Adrenal gland (tissue), 12 donors: ENCODE results near the gene GSX2. TPM values are rescaled to one million over a fixed set of nuclear protein-coding genes. Genes with fewer than 3 reads are reported as not detected.
A peak's percentile ranks its signal among the peaks of the same experiment; 100 is the strongest.

Source experiments
- DNase-seq, 7 donors: peaks; one replicate each; pipeline ENCODE4 v3.0.0-alpha.2; 2019 to 2020
- H3K27ac ChIP-seq, 5 donors: fragments of 200-600 bp; sonication (generic) in 4 of 5; 1 replicate in 3 of 5; 2 replicates in 2 of 5; pipeline versions ENCODE4 v1.5.1 to v1.8.0; 2016 to 2020; ENCODE audit warnings: mild to moderate bottlenecking in 1 of 5
- H3K27me3 ChIP-seq: fragments of 200-600 bp; 2 replicates; pipeline ENCODE4 v1.8.0; 2021
- H3K36me3 ChIP-seq, 2 donors: fragments of 200-600 bp; replicated peaks in 1 of 2; 1 replicate in 1 of 2; 2 replicates in 1 of 2; pipeline versions ENCODE4 v1.5.1 to v1.8.0; 2018 to 2022
- H3K4me1 ChIP-seq, 2 donors: fragments of 200-600 bp; replicated peaks in 1 of 2; 1 replicate in 1 of 2; 2 replicates in 1 of 2; pipeline versions ENCODE4 v1.5.1 to v1.8.0; 2018 to 2021
- H3K4me3 ChIP-seq, 4 donors: fragments of 200-600 bp; sonication (generic) in 3 of 4; one replicate each; pipeline ENCODE4 v1.5.1; 2016 to 2018
- H3K9me3 ChIP-seq, 3 donors: fragments of 200-600 bp; sonication (generic) in 1 of 3; replicated peaks in 1 of 3; 1 replicate in 2 of 3; 2 replicates in 1 of 3; pipeline versions ENCODE4 v1.5.1 to v1.8.0; 2016 to 2021
- CTCF ChIP-seq, 6 experiments: fragments of 450-650 bp in 4 of 6; fragments of 200-600 bp in 2 of 6; sonication (generic) in 1 of 6; IDR thresholded peaks; 1 replicate in 5 of 6; 2 replicates in 1 of 6; pipeline versions ENCODE4 v1.5.1 to v1.8.0; 2016 to 2021; ENCODE audit warnings: antibody characterized with exemption in 6 of 6, mild to moderate bottlenecking in 2 of 6, moderate library complexity in 1 of 6
- POLR2A ChIP-seq, 2 donors: fragments of 450-650 bp; IDR thresholded peaks; one replicate each; pipeline ENCODE4 v1.6.1; 2017; ENCODE audit warnings: antibody characterized with exemption in 2 of 2, mild to moderate bottlenecking in 2 of 2, moderate library complexity in 1 of 2
- WGBS, 4 donors: extraction: QIAGEN DNeasy Blood & Tissue Kit in 2 of 4; methylation state at CpG; one replicate each; pipeline versions ENCODE4 v1.1.5 to v1.1.7; 2013 to 2017; 5-methylcytosine and 5-hydroxymethylcytosine counted together
- intact Hi-C, 2 donors: fragments of 100-400 bp; cut with DNase I; formaldehyde crosslinking; loops; one replicate each; pipeline versions ENCODE4 v1.14.1 to v1.15.0; 2022 to 2023
- polyA plus RNA-seq, 3 donors: library from polyadenylated mRNA; stranded (reverse); fragments of 200-250 nt in 2 of 3; fragments of 350-450 nt in 1 of 3; fragmentation: Illumina TruSeq in 1 of 3; extraction: RNeasy Lipid Tissue Mini Kit (QIAGEN cat#74804) in 1 of 3; gene quantifications; one replicate each; pipeline ENCODE4 v1.2.3, GENCODE V29; 2013 to 2014
- total RNA-seq, 9 donors: library from RNA; depleted of rRNA in 4 of 9; stranded (reverse); fragments of >200 nt in 4 of 9; fragments of 120-200 nt in 1 of 9; fragmentation: NEBNext Ultra II Directional in 1 of 9; extraction: Animal tissue kit (Norgen Biotek cat#: 25700) in 1 of 9; gene quantifications; one replicate each; pipeline versions ENCODE4 v1.1.0 to v1.2.4, GENCODE V29; 2013 to 2023
- donor health status: healthy with polysubstance abuse.
- donor health status: Bipolar disorder and iron deficiency.
- donor health status: DM: yes; HTN: yes; CAD: no.
- donor health status: DM: no; HTN: no; CAD: no.
- donor health status: DM: no; HTN: no; CAD: no.
- donor health status: DM: yes; HTN: yes; CAD: no.

The GSX2 gene
- total and polyA plus RNA-seq, 12 donors = not detected

- Histone ChIP-seq H3K36me3 (no peaks in the 10 kb centered on the region), H3K4me3 (no peak overlapping the region), H3K27ac (no peak overlapping the region), H3K4me1 (peaks cover 0 to 2% of the 10 kb centered on the region in 2 donors), H3K9me3 (no peaks in the 10 kb centered on the region), H3K27me3 (no peaks in the 10 kb centered on the region)
- no peak for TF ChIP-seq CTCF (IDR thresholded peaks at IDR 0.05)
- TF ChIP-seq POLR2A (IDR thresholded peaks at IDR 0.05) = no peak
- no peak for DNase-seq
- intact Hi-C loops = no loop called here
Measured at GRCh38 chr4:54076673-54077072, 23.3 kb upstream of the GSX2 start.

DNA sequence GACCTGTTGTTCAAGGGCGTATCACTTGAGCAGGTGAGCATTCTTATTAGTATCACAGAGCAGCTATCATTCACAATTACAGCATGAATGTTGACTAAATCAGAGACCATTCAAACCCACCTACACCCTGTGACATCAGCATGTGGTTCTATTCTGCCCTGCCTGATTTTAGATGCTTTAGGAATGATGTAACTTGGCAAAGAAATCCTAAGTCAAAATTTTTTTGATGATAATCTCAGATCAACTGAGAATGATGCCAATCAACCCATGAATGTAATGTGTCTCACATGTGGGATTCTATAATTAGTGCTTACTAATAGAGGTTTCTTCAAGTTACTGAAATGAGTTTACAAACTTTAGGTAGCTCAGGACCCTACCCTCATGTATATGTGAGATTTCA is 22.2 kb upstream of the GSX2 start:
- DNase-seq = no peak
- Histone ChIP-seq H3K27ac (no peak overlapping the region), H3K9me3 (no peaks in the 10 kb centered on the region), H3K27me3 (no peaks in the 10 kb centered on the region), H3K36me3 (no peaks in the 10 kb centered on the region), H3K4me3 (no peak overlapping the region), H3K4me1 (peaks cover 0 to 10% of the 10 kb centered on the region in 2 donors)
- TF ChIP-seq CTCF (IDR thresholded peaks at IDR 0.05) (no peak), POLR2A (IDR thresholded peaks at IDR 0.05) (no peak)
- WGBS, 4 donors = 90 to 100% (median 97%) methylated on average over 1 of the region's 1 CpG
- intact Hi-C loops = no loop called here

DNA sequence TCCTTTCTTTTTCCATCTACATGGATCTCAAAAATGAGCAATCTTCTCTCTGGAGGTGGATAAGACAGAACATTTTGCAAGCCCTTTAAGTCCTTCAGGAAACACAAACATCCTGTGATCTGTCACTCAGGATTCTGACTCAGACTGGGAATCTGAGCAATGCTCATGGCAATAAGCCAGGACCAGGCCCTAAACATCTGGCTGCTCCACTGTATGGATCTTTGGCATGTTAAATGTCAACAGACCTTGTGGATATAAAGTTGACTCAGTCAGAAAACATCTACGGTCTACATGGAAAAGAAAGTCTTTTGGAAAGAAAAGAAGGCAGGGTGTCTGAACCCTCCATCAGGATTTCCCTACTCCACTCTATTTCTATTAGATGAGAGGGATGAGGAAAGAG is 17.8 kb upstream of the GSX2 start:
- intact Hi-C loops = no loop called here
- Histone ChIP-seq H3K27me3 (no peaks in the 10 kb centered on the region), H3K36me3 (no peaks in the 10 kb centered on the region), H3K4me3 (no peak overlapping the region), H3K4me1 (peaks cover 0 to 10% of the 10 kb centered on the region in 2 donors), H3K9me3 (no peaks in the 10 kb centered on the region), H3K27ac (peak overlapping the region in 2 of 5 donors; percentile 8 to 19)
- DNase-seq = peak in 5 of 7 donors; percentile 52 to 76 (median 65)
- WGBS, 4 donors = 29 to 50% (median 43%) methylated on average over 1 of the region's 1 CpG
- no peak for TF ChIP-seq POLR2A (IDR thresholded peaks at IDR 0.05)
- TF ChIP-seq CTCF (IDR thresholded peaks at IDR 0.05) = no peak

DNA sequence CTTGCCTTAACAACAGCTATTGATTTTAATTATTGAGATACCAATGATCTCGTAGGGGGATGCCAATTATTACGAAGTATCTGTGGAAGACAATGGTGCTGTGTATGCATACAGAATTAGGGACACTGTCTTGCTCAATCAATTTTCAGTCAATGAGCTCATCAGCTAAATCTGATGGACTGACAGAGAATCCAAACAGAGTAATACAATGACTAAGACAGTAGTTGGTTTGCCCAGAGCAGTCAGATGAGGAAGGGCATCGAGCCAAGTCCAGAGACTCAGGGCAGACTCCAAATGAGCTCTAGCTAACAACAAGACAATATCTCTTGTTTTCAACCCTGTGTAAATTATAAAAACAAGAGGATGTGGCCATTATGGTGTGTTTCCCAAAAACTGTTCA is 14.7 kb upstream of the GSX2 start:
- WGBS, 4 donors = 67 to 79% (median 76%) methylated on average over 3 of the region's 3 CpGs
- intact Hi-C loops = no loop called here
- DNase-seq = peak in 6 of 7 donors; percentile 63 to 79 (median 70)
- H3K9me3 ChIP-seq = no peaks in the 10 kb centered on the region
- H3K36me3 ChIP-seq = no peaks in the 10 kb centered on the region
- H3K4me1 ChIP-seq = peaks cover 0 to 10% of the 10 kb centered on the region in 2 donors
- TF ChIP-seq CTCF (IDR thresholded peaks at IDR 0.05) (no peak), POLR2A (IDR thresholded peaks at IDR 0.05) (no peak)
- H3K27me3 ChIP-seq = no peaks in the 10 kb centered on the region
- H3K4me3 ChIP-seq = no peak overlapping the region
- no peak overlapping the region for H3K27ac ChIP-seq
